Measurements from ENCODE around the gene LARGE1. TPM values are rescaled to one million over a fixed set of nuclear protein-coding genes. Genes with fewer than 3 reads are reported as not detected.

Gene LARGE1
- polyA plus RNA-seq, 3 donors, result 0.05 to 0.13 TPM; not detected in 1

DNA sequence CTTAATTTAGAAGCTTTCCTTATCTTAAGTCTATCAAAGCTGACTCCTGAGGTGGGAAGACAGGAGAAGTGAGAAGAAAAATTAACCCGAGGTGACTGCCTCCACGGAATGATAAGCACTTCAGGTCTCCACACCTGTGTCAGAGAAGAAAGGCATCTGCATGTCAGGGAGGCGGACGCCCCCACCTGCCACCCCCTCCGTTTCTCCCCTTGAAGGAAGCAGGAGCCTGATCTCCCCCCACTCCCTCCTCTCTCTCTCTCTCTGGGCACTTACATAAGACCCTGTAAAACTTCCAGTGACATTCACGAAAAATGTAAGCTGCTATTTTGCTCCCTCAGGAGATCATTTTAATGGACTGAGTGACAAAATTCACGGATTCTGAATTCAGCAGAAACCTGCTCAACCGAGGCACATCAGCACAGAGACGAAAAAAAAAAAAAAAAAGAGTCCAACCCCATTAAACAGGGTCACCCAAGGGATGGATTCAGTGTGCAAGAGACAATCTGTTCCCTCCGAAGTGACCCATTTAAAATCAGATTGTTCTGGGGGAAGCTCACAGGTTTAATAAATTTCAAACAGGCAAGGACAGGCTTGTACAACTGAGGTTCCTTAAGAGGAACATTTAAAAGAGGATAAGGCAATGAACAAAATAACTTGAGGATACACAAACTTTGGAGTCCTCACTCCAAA is 1.5 kb downstream of the LARGE1 start:
- no peak overlapping the region for H3K4me2 ChIP-seq (replicated peaks; ENCODE audit: extremely low read depth, low read length, poor library complexity, severe bottlenecking)
- H3K4me3 Mint-ChIP-seq, result peak overlapping the region; percentile 1 to 83

GRCh38 chr22:33917744-33918406 is 2.4 kb downstream of the LARGE1 start:
- Mint-ChIP-seq H3K27me3 (ENCODE audit: low read depth in 3 of 3) (peaks cover 45 to 68% (median 49%) of the 10 kb centered on the region in 3 donors), H3K4me3 (peak overlapping the region in 1 of 2 donors; percentile 83), H3K9me3 (peaks cover 4 to 24% (median 22%) of the 10 kb centered on the region in 7 donors), H3K4me1 (peaks cover 15% of the 10 kb centered on the region), H3K36me3 (peaks cover 5 to 11% of the 10 kb centered on the region in 2 donors), H3K27ac (peak overlapping the region in 1 of 7 donors; percentile 19)
- Histone ChIP-seq H3K9me3 (replicated peaks in 1 of 2; ENCODE audit: control insufficient read depth in 1 of 2, insufficient read depth in 1 of 2, low read length in 2 of 2) (peaks cover 10 to 33% of the 10 kb centered on the region in 2 donors), H4K20me1 (ENCODE audit: insufficient read depth, low read length) (no peaks in the 10 kb centered on the region), H3K4me3 (replicated peaks in 1 of 3; ENCODE audit: low read depth in 2 of 3, low read length in 3 of 3) (no peak overlapping the region), H3K4me2 (replicated peaks; ENCODE audit: extremely low read depth, low read length, poor library complexity, severe bottlenecking) (no peak overlapping the region), H3K27me3 (ENCODE audit: control insufficient read depth in 2 of 2, insufficient read depth in 2 of 2, low read length in 2 of 2) (peaks cover 49 to 51% of the 10 kb centered on the region in 2 donors), H3K36me3 (replicated peaks in 1 of 2; ENCODE audit: control insufficient read depth in 1 of 2, insufficient read depth in 2 of 2, low read length in 2 of 2) (no peaks in the 10 kb centered on the region), H3K27ac (ENCODE audit: low read depth in 1 of 2, low read length in 2 of 2) (no peak overlapping the region), H3K79me2 (ENCODE audit: insufficient read depth, low read length) (no peaks in the 10 kb centered on the region), H3K9ac (ENCODE audit: insufficient read depth, low read length, poor library complexity, severe bottlenecking) (no peak overlapping the region), H2AFZ (ENCODE audit: insufficient read depth, low read depth, low read length, poor library complexity, severe bottlenecking) (no peak overlapping the region), H3K4me1 (ENCODE audit: control insufficient read depth in 1 of 2, insufficient read depth in 2 of 2, low read length in 2 of 2) (peaks cover 20 to 27% of the 10 kb centered on the region in 2 donors)
- 69% methylated on average over 6 of the region's 10 CpGs for WGBS (ENCODE audit: insufficient coverage)
- intact Hi-C loops (cut with micrococcal nuclease), result no loop called here
- TF ChIP-seq, protein P1, sequence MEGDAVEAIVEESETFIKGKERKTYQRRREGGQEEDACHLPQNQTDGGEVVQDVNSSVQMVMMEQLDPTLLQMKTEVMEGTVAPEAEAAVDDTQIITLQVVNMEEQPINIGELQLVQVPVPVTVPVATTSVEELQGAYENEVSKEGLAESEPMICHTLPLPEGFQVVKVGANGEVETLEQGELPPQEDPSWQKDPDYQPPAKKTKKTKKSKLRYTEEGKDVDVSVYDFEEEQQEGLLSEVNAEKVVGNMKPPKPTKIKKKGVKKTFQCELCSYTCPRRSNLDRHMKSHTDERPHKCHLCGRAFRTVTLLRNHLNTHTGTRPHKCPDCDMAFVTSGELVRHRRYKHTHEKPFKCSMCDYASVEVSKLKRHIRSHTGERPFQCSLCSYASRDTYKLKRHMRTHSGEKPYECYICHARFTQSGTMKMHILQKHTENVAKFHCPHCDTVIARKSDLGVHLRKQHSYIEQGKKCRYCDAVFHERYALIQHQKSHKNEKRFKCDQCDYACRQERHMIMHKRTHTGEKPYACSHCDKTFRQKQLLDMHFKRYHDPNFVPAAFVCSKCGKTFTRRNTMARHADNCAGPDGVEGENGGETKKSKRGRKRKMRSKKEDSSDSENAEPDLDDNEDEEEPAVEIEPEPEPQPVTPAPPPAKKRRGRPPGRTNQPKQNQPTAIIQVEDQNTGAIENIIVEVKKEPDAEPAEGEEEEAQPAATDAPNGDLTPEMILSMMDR (IDR thresholded peaks at IDR 0.05), result no peak
- DNase-seq, result no peak

More for the DNA sequence above, 1.5 kb downstream of the LARGE1 start:
- Histone ChIP-seq H3K27ac (ENCODE audit: low read depth in 1 of 2, low read length in 2 of 2) (no peak overlapping the region), H2AFZ (ENCODE audit: insufficient read depth, low read depth, low read length, poor library complexity, severe bottlenecking) (no peak overlapping the region), H3K4me3 (replicated peaks in 1 of 3; ENCODE audit: low read depth in 2 of 3, low read length in 3 of 3) (no peak overlapping the region), H4K20me1 (ENCODE audit: insufficient read depth, low read length) (no peaks in the 10 kb centered on the region), H3K27me3 (ENCODE audit: control insufficient read depth in 2 of 2, insufficient read depth in 2 of 2, low read length in 2 of 2) (peaks cover 58 to 61% of the 10 kb centered on the region in 2 donors), H3K9me3 (replicated peaks in 1 of 2; ENCODE audit: control insufficient read depth in 1 of 2, insufficient read depth in 1 of 2, low read length in 2 of 2) (peaks cover 10 to 42% of the 10 kb centered on the region in 2 donors), H3K9ac (ENCODE audit: insufficient read depth, low read length, poor library complexity, severe bottlenecking) (no peak overlapping the region), H3K79me2 (ENCODE audit: insufficient read depth, low read length) (no peaks in the 10 kb centered on the region), H3K4me1 (ENCODE audit: control insufficient read depth in 1 of 2, insufficient read depth in 2 of 2, low read length in 2 of 2) (peaks cover 20 to 28% of the 10 kb centered on the region in 2 donors), H3K36me3 (replicated peaks in 1 of 2; ENCODE audit: control insufficient read depth in 1 of 2, insufficient read depth in 2 of 2, low read length in 2 of 2) (no peaks in the 10 kb centered on the region)
- peaks cover 5 to 12% of the 10 kb centered on the region in 2 donors for H3K36me3 Mint-ChIP-seq
- intact Hi-C loops (cut with micrococcal nuclease), result no loop called here
- H3K27me3 Mint-ChIP-seq (ENCODE audit: low read depth in 3 of 3), result peaks cover 53 to 74% (median 59%) of the 10 kb centered on the region in 3 donors
- DNase-seq, result no peak
- WGBS (ENCODE audit: insufficient coverage), result 49% methylated on average over 2 of the region's 10 CpGs
- H3K4me1 Mint-ChIP-seq, result peaks cover 16% of the 10 kb centered on the region
- H3K9me3 Mint-ChIP-seq, result peaks cover 4 to 29% (median 26%) of the 10 kb centered on the region in 7 donors
- H3K27ac Mint-ChIP-seq, result no peak overlapping the region
- TF ChIP-seq, protein P1 (IDR thresholded peaks at IDR 0.05), result no peak
